DMS 273 (cell line): ENCODE data around the gene DENND4A.
"Not testable (repeated sequence)": the region's sequence is repeated elsewhere in the genome, so short reads cannot be mapped to it uniquely, and the experiment has no call there.

ENCODE experiments used
- DNase-seq: peaks from one replicate; lab custom pipeline; 2025; ENCODE audit not compliant: unreplicated experiment; lab: John Stamatoyannopoulos, UW

DENND4A gene

GRCh38 chr15:65819563-65819960 lies 27.5 kb upstream of the DENND4A start:
- DNase-seq, result no peak

GRCh38 chr15:65818927-65819562 lies 27.0 kb upstream of the DENND4A start:
- no peak for DNase-seq

- no peak for DNase-seq
These were observed 24.3 kb upstream of the DENND4A start for GRCh38 chr15:65816441-65816840.

GRCh38 chr15:65816008-65816407 lies 23.9 kb upstream of the DENND4A start:
- not testable (repeated sequence) for DNase-seq

- not testable (repeated sequence) for DNase-seq
These were observed 22.2 kb upstream of the DENND4A start for GRCh38 chr15:65814271-65814670.

DNA sequence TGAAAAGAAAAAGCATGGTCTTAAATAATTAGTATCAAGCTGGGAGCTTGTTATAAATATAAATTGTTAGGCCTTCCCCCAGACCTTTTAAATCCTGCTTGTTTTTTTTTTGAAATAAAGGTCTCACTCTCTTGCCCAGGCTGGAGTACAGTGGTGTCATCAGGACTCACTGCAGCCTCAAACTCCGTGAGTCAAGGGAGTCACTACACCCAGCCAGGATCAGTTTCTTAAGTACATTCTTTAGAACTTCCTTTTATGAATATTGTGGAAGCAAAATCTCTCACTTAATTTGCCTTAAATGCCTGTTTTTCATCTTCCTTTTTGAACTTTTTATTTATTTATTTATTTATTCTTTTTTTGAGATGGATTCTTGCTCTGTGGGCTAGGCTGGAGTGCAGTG lies 20.8 kb upstream of the DENND4A start:
- DNase-seq, result no peak

- no peak for DNase-seq
These were observed 20.4 kb upstream of the DENND4A start for GRCh38 chr15:65812467-65812866.

DNA sequence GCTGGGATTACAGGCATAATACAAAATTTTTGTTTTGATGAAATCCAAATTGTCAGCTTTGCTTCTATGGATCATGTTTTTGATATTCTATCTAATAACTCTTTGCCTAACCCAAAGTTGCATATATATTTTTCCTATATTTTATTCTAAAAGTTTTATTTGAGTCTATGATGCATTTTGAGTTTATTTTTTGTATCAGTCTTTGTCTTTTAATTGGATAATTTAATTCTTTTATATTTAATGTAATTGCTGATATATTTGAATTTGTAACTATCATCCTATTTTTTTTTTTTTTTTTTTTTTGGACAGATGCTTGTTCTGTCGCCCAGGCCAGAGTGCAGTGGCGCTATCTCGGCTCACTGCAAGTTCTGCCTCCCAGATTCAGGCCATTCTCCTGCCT lies 19.7 kb upstream of the DENND4A start:
- no peak for DNase-seq

DNA sequence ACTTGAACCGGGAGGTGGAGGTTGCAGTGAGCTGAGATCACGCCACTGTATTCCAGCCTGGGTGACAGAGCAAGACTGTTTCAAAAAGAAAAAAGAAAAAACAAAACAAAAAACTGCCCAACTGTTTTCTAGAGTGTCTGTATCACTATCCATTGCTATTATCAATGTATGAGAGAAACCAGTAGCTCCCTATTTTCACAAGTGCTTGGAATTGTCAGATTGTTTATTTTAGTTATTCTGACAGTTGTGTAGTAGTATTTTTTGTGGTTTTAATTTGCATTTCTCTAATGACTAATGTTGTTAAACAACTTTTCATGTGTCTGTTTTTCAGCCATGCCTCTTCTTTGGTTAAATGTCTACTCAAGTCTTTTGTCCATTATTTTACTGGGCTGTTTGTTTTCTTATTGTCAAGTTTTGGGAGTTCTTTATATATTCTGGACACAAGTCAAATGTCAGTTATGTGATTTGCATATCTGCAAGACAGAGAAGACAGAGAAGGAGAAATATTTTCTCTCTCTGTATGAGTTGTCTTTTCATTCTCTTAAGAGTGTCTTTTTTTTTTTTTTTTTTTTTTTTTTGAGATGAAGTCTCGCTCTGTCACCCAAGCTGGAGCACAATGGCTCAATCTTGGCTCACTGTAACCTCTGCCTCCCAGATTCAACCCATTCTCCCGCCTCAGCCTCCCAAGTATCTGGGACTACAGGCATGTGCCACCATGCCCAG lies 19.1 kb upstream of the DENND4A start:
- not testable (repeated sequence) for DNase-seq

DNA sequence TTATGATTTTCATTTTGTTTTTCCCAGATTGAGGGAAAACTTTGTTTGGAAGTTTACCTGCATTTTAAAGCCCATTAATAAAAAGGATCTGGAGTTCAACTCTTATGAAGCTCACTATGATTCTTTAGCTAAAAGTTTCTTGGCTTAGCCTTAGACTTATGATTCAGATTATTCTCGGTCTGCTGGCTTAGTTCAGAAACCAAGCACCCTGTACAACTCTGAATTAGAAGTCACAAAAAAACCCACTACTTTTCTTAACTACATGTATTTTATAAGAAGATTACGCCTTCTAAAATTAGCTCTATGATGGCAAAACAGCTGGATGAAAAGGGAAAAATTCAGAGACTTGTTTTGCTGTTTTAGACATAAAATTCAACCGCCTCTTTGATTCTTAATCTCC lies 14.3 kb upstream of the DENND4A start:
- DNase-seq, result no peak

GRCh38 chr15:65805019-65805745 lies 13.1 kb upstream of the DENND4A start:
- DNase-seq, result no peak

GRCh38 chr15:65804252-65804931 lies 12.3 kb upstream of the DENND4A start:
- no peak for DNase-seq

GRCh38 chr15:65801229-65801805 lies 9.2 kb upstream of the DENND4A start:
- DNase-seq, result peak; percentile 3

DNA sequence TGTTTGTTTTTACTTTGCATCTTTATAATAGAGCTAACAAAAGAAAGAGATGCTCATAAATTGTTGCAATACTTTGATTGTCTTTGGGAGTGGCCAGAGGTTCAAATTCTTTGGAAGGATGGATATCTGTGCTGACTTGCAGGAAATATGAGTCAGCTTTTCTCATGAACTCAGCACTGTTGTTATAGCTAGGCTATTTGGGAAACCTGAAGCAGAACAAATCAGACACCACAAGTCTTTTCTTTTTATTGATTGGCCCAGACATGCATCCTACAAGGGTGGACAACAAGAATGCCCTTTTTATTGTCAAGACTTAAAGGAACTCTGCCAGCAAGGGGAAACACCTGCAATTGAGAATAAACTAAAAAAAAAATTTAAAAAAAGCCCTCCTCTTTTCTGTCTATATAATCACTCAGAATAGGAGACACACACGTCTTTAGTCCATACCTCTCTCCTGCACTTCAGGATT lies 4.6 kb upstream of the DENND4A start:
- DNase-seq, result no peak

GRCh38 chr15:65795663-65796216 lies 3.6 kb upstream of the DENND4A start:
- DNase-seq, result no peak

DNA sequence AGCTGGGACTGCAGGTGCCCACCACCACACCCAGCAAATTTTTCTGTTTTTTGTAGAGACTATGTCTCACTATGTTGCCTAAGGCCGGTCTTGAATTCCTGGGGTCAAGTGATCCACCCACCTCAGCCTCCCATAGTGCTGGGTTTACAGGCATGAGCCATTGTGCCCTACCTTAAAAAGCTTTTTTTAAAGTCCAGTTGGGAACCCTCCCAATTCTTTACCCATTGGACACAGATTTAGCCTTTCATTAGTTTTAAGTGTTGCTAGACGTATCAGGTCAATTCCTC lies 1.7 kb upstream of the DENND4A start:
- DNase-seq, result no peak

DNA sequence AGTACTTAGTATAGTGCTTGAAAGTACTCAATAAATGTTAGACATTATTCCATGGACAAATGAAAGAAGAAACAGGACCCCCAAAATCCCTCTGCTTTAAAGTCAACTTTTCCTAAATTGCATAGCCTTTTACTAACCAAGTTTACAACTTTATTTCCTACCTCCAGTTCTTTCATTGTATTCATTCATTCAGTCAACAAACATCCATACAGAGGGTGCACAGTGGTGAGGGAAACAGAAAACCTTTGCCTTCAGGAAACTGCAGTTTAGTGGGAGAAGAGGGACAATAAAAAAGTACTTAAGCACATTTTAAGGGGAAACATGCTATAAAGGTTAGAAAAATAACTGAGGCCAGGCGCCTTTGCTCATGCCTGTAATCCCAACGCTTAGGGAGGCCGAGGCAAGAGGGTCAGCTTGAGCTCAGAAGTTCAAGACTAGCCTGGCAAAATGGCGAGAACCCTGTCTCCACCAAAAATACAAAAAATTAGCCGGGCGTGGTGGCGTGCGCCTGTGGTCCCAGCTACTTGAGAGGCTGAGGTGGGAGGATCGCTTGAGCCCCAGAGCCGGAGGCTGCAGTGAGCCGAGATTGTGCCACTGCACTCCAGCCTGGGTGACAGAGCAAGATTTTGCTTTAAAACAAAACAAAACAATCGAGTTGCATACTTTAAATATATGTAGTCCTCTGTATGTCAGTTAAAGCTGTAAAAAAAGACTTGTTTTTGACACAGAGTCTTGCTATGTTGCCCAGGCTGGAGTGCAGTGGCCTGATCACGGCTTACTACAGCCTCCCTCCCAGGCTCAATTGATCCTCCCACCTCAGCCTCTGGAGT lies 1.1 kb upstream of the DENND4A start:
- no peak for DNase-seq

DNA sequence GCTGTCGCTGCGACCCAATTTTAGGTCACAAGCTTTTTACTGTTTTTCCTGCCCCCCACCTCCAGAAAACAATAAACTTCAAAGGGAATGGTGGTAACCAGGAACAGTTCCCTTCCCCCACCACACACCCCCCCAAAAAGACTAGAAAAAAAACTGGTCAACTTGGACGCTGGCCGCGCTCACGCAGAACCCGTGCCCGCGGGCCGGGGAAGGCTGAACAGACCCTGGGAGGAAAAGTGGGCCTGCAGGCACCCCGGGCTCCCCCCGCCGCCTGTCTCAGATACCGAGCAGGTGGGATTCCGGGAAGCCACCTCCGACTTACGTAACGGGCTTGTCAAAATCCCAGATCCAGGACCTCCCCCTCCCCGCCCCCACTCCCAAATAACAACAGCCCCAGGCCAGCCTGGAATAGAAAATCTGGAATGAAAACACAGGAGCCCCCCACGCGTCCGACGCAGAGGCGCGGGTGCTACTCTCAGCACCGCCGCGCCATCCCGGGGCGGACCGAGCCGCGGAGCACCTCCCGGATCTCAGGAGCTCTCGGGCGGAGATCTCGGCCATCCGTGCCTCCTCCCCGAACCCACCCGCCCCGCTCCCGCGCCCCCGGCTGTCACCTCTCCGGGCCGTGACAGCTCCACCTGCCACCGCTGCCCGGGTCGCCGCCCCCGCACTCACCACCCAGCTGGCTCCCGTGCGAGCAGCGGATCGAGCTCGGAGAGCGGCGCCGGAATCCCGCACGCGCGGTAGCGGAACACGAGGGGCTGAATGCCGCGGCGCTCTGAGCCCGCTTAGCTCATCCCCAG lies 557 bp downstream of the DENND4A start:
- DNase-seq, result peak; percentile 83

DNA sequence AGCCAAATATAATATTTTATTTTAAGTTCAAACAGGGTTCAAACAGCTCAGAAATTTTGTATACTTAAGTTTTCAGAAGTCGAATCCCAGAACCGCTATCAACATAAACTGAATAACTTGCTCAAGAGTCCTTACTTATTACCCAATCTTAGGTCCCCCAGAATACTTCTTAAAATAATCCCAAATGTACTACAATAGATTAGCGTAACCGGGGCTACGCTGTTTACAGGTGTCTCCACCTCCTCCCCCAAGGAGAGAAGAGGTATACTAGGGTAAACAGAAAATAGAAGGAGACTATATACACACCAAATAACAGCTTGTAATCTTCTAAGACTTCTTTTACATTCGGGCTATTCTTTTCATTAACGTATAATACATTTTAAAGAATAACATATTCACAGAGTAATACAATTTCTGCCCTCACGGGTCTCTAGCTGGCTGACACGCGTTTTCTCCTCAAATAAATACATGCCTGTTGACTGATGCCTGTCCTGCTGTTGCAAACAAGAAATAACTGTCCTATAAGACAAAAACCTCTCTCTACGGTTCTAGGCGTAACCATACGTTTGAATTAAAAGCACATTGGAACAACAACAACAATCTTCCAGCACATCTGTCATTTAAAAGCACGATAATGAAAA lies 1.3 kb downstream of the DENND4A start:
- peak; percentile 58 for DNase-seq
